OCI-LY7 (cell line): ENCODE measurements around the gene CFAP73. TPM values are rescaled to one million over a fixed set of nuclear protein-coding genes. Genes with fewer than 3 reads are reported as not detected.

ENCODE experiments used
- BruUV-seq: library from RNA; stranded (reverse); fragments of 400-500 nt; replicated peaks from 2 replicates; lab custom pipeline; 2021; lab: Mats Ljungman, UMichigan
- CTCF ChIA-PET: fragments of 300-600 bp; sonication (Branson Sonifier 250); formaldehyde crosslinking; loops from one replicate; lab custom pipeline; 2022; ENCODE audit warnings: antibody characterized with exemption; ENCODE audit not compliant: unreplicated experiment; lab: Charles Lee
- POLR2A ChIA-PET: fragments of 300-600 bp; sonication (Branson Sonifier 250); formaldehyde crosslinking; loops from one replicate; lab custom pipeline; 2022; ENCODE audit warnings: antibody characterized with exemption; lab: Charles Lee
- DNase-seq: peaks from one replicate; pipeline ENCODE4 v3.0.0-alpha.2; 2015; ENCODE audit warnings: low spot score
- H2AFZ ChIP-seq: fragments of 200-600 bp; sonication (generic), shearing (Covaris generic); 2 replicates; pipeline ENCODE4 v1.6.1; 2014; ENCODE audit warnings: mild to moderate bottlenecking, antibody characterized with exemption, low read length, moderate library complexity
- H3K27ac ChIP-seq: fragments of 200-600 bp; sonication (generic); 2 replicates; pipeline ENCODE4 v1.5.1; 2014; ENCODE audit warnings: mixed run types, low read depth, mild to moderate bottlenecking, moderate library complexity, low read length, inconsistent platforms; ENCODE audit not compliant: poor library complexity, severe bottlenecking
- H3K36me3 ChIP-seq: fragments of 200-600 bp; sonication (generic); 2 replicates; pipeline ENCODE4 v1.6.1; 2014; ENCODE audit warnings: mild to moderate bottlenecking, antibody characterized with exemption, low read length, moderate library complexity, mixed read lengths; ENCODE audit not compliant: insufficient read depth
- H3K4me1 ChIP-seq: fragments of 200-600 bp; sonication (generic); 2 replicates; pipeline ENCODE4 v1.5.1; 2014; ENCODE audit warnings: mild to moderate bottlenecking, low read length; ENCODE audit not compliant: insufficient read depth, poor library complexity, severe bottlenecking
- H3K4me2 ChIP-seq: fragments of 200-600 bp; sonication (generic); 2 replicates; pipeline ENCODE4 v1.6.1; 2014; ENCODE audit warnings: mild to moderate bottlenecking, low read length
- H3K4me3 ChIP-seq: fragments of 200-600 bp; sonication (generic); 2 replicates; pipeline ENCODE4 v1.5.1; 2014; ENCODE audit warnings: mild to moderate bottlenecking, low read depth, low read length; ENCODE audit not compliant: poor library complexity, severe bottlenecking
- H3K79me2 ChIP-seq: fragments of 200-600 bp; sonication (generic); 2 replicates; pipeline ENCODE4 v1.6.1; 2016; ENCODE audit warnings: low read depth, mild to moderate bottlenecking, low read length, moderate library complexity, mixed read lengths; ENCODE audit not compliant: insufficient read depth
- H3K9me2 ChIP-seq: fragments of 200-600 bp; sonication (generic); 2 replicates; pipeline ENCODE4 v1.6.1; 2016; ENCODE audit warnings: mild to moderate bottlenecking, low read length, mixed read lengths; ENCODE audit not compliant: insufficient read depth
- H3K9me3 ChIP-seq: fragments of 200-600 bp; sonication (generic); 2 replicates; pipeline ENCODE4 v1.6.1; 2014; ENCODE audit warnings: mild to moderate bottlenecking, mixed run types, low read length, mixed read lengths
- H4K20me1 ChIP-seq: fragments of 200-600 bp; sonication (generic); 2 replicates; pipeline ENCODE4 v1.6.1; 2014; ENCODE audit warnings: mild to moderate bottlenecking, antibody characterized with exemption, low read length, moderate library complexity, mixed read lengths; ENCODE audit not compliant: insufficient read depth
- EZH2phosphoT487 ChIP-seq: fragments of 200-600 bp; sonication (generic); IDR thresholded peaks from 2 replicates; pipeline ENCODE4 v1.6.1; 2018; ENCODE audit warnings: low read depth, borderline replicate concordance, mild to moderate bottlenecking, mixed run types, antibody characterized with exemption, low read length, moderate library complexity, mixed read lengths
- intact Hi-C: fragments of 100-400 bp; cut with micrococcal nuclease; formaldehyde crosslinking; loops from one replicate; pipeline ENCODE4 v1.10.0; 2022; ENCODE audit not compliant: unreplicated experiment
- total RNA-seq, 2 experiments: library from RNA; depleted of rRNA in 1 of 2; stranded (reverse); fragments of >200 nt in 1 of 2; shearing (Covaris generic) in 1 of 2; gene quantifications; 2 replicates each; pipeline ENCODE4 v1.2.3, GENCODE V29; 2014 to 2022
- TF ChIP-seq, protein P1 (sequence below): fragments of 200-600 bp; sonication (generic); conservative IDR thresholded peaks from 2 replicates; pipeline ENCODE4 v1.5.1; 2014; ENCODE audit warnings: mild to moderate bottlenecking, antibody characterized with exemption, low read length, moderate library complexity, mixed read lengths

Gene CFAP73
- total RNA-seq, 2 experiments from 2014 or later: 26.9 to 37.4 TPM

DNA sequence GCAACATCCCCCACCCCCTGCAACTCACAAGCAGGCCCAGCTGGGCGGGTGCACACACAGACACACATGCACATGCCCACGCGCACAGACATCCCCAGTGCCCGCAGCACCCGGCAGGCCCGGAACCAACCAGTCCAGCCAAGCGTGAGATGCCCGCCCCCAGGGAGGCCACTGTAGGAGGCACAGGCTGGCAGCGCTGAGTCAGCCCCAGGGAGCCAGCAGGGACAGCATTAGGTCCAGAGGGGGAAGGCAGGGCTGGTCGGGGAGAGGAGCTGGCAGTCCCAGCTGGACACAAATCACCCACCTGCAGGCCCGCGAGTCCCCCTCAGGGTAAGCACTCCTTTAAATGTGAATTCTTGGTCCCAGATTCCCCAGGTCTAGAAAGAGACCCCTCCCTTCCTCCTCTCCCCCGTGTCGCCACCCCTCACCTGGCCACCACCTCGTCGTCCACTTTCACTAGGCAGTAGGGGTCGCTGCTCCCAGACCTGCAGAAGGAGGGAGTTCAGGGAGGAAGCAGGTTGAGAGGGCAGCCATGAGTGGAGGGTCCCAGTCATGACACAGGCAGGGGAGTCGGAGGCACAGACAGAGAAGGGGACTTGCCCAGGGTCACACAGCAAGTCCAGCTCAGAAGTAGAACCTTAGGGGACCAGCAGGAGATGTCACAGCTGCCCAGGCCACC, 18.9 kb upstream of the CFAP73 start:
- BruUV-seq: no TSS peak
- Histone ChIP-seq H3K4me1 (peaks cover 61% of the 10 kb centered on the region), H3K9me3 (peaks cover 1% of the 10 kb centered on the region; the same call in 1 of the 2 replicates), H3K36me3 (peaks cover 79% of the 10 kb centered on the region), H3K9me2 (no peaks in the 10 kb centered on the region), H2AFZ (no peak overlapping the region), H3K27ac (peak overlapping the region; percentile 87), H4K20me1 (0 out of 2 replicates have a peak, but pooled peaks cover 6% of the 10 kb centered on the region), H3K4me2 (peak overlapping the region; percentile 81), H3K79me2 (peaks cover 85% of the 10 kb centered on the region), H3K4me3 (peak overlapping the region; percentile 57)
- TF ChIP-seq EZH2phosphoT487: no peak
- TF ChIP-seq, protein P1, sequence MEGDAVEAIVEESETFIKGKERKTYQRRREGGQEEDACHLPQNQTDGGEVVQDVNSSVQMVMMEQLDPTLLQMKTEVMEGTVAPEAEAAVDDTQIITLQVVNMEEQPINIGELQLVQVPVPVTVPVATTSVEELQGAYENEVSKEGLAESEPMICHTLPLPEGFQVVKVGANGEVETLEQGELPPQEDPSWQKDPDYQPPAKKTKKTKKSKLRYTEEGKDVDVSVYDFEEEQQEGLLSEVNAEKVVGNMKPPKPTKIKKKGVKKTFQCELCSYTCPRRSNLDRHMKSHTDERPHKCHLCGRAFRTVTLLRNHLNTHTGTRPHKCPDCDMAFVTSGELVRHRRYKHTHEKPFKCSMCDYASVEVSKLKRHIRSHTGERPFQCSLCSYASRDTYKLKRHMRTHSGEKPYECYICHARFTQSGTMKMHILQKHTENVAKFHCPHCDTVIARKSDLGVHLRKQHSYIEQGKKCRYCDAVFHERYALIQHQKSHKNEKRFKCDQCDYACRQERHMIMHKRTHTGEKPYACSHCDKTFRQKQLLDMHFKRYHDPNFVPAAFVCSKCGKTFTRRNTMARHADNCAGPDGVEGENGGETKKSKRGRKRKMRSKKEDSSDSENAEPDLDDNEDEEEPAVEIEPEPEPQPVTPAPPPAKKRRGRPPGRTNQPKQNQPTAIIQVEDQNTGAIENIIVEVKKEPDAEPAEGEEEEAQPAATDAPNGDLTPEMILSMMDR: peak; percentile 80
- intact Hi-C loops: no loop called here
- POLR2A ChIA-PET: interaction anchor here (0.6 to 2.2 kb wide), 6 partner anchors 9 to 97 kb away, joined by 3 to 10 read pairs (median 4); no protein-coding TSS in a partner anchor
- peak; percentile 55 for DNase-seq
- CTCF ChIA-PET: interaction anchor here (0.6 to 1.2 kb wide), 3 partner anchors 23 to 34 kb away, joined by 3 to 10 read pairs (median 3); no protein-coding TSS in a partner anchor

DNA sequence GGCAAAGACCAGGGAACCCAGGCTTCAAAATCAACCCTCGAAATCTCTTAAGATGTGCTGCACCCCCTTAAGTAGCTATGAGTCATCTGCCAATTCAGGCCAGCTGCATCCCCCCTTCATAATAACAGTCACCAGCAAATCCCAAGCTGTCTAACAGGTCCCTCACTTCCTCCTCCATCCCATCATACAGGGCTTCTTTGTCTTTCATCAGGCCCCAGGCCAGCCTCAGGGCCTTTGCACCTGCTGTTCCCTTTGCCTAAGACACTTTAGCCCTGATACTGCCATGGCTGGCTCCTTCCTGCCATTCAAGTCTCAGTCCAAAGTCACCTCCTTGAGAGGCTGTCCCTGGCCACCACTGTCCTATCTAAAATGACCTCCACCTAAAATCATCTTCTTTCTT, 18.0 kb upstream of the CFAP73 start:
- peak overlapping the region; percentile 42 for H3K4me3 ChIP-seq
- CTCF ChIA-PET: no interaction called here
- intact Hi-C loops: no loop called here

More for the DNA sequence above, 18.0 kb upstream of the CFAP73 start:
- peak; percentile 39 for DNase-seq
- Histone ChIP-seq H3K4me1 (peaks cover 70% of the 10 kb centered on the region), H3K4me2 (peak overlapping the region; percentile 81), H3K9me2 (no peaks in the 10 kb centered on the region), H2AFZ (no peak overlapping the region), H3K36me3 (peaks cover 70% of the 10 kb centered on the region), H3K27ac (peak overlapping the region; percentile 87), H3K9me3 (no peaks in the 10 kb centered on the region), H3K79me2 (peaks cover 82% of the 10 kb centered on the region), H4K20me1 (0 out of 2 replicates have a peak, but pooled peaks cover 6% of the 10 kb centered on the region)
- no TSS peak for BruUV-seq
- POLR2A ChIA-PET: interaction anchor here (1.4 kb wide), 2 partner anchors 8 to 81 kb away, joined by 3 read pairs; no protein-coding TSS in a partner anchor
- TF ChIP-seq, protein P1: no peak
- no peak for TF ChIP-seq EZH2phosphoT487
